ENCODE measurements around the gene AGTRAP.

The AGTRAP gene

GRCh38 chr1:11735854-11736745 lies at the start of gene AGTRAP:
AGTRAP (plus strand) TSS chr1:11736136; CDS start chr1:11736209, 73 bp downstream.
- DNase-seq (ENCODE audit: low read depth in 3 of 3): peak; percentile 74 to 90 (median 74)

DNA sequence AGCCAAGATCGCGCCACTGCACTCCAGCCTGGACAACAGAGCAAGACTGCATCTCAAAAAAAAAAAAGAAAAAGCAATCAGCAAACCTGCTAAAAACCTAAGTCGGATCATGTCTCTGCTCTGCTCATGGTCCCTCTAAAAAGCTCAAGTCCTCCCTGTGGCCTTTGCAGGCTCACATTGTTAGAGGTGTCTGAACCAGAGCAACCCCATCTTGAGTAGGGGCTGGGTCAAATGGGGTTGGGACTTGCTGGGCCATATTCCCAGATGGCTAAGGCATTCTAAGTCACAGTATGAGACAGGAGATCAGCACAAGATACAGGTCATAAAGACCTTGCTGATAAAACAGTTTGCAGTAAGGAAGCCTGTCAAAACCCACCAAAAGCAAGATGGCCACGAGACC lies 47.4 kb upstream of the AGTRAP start:
- DNase-seq (ENCODE audit: low read depth in 3 of 3): no peak

- DNase-seq (ENCODE audit: low read depth in 3 of 3): no peak
These were observed 45.3 kb upstream of the AGTRAP start for GRCh38 chr1:11690397-11691301.

GRCh38 chr1:11691302-11691914 lies 44.5 kb upstream of the AGTRAP start, which contains the start of gene DRAXIN:
DRAXIN (plus strand) TSS chr1:11691710; CDS start chr1:11706259, 14,549 bp downstream.
- peak in 1 of 3 experiments; percentile 5 for DNase-seq (ENCODE audit: low read depth in 3 of 3)

- DNase-seq (ENCODE audit: low read depth in 3 of 3): no peak
These were observed 43.8 kb upstream of the AGTRAP start for GRCh38 chr1:11691928-11692711.

DNA sequence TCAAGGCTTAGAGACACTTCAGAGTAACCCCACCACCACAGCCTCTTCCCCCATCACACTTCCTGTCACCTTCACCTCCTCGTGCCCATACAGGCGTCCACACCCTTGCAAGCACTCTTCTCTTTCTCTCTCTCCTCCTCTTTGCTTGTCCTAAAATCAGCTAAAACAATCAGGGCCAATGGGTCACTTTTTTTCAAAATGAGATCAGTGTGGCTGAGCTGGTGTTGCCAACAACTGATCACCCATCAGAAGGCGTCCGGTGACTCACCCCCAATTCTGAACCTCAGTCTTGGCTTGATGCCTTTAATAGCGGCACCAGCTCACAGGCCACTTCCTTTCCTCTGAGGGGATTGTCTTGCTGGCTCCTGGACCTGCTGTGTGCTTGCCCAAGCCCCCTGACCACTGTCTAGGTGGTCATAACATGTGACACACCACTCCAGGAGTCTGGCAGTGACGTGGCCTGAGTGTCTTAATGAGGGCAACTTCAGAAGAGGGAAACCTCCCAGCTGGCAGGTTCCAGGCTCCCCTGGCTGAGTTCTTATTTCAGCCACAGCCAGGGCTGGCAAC lies 42.8 kb upstream of the AGTRAP start:
- peak in 2 of 3 experiments; percentile 10 to 36 for DNase-seq (ENCODE audit: low read depth in 3 of 3)

GRCh38 chr1:11693917-11694316 lies 42.0 kb upstream of the AGTRAP start:
- no peak for DNase-seq (ENCODE audit: low read depth in 3 of 3)

GRCh38 chr1:11695861-11696260 lies 40.1 kb upstream of the AGTRAP start:
- DNase-seq (ENCODE audit: low read depth in 3 of 3): no peak

DNA sequence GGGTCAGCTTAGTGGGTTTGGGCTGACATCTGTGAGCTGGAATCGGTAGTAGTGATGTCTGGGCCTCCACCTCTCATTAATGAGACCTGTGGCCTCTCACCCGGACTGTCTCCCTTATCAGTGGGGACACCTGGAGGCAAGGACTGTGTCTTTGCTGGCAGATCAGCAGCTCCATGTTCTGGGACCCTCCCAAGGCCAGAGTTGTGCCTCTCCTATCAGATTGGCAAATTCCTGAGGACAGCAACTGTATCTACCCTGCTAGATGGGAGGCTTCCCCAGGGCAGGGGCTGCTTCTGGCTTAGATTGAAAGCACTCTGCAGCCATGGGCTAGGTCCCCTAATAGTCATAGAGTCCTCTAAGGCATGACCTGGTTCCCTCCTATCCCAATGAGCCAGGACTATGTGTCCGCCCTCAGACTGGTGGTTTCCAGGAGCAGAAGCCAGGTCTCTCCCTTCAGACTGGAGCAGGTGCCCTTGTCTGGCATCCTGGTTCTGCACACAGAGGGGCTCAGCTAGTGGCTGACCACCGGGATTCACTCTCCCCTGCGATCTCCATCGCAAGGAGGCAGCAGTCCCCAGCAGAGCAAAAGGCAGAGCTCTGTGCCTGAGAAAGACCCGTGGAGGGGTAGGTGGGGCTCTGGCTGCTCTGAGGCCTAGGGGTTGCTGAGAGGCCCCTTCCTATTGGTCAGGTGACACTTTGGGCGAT lies 38.6 kb upstream of the AGTRAP start:
- DNase-seq (ENCODE audit: low read depth in 3 of 3): no peak

DNA sequence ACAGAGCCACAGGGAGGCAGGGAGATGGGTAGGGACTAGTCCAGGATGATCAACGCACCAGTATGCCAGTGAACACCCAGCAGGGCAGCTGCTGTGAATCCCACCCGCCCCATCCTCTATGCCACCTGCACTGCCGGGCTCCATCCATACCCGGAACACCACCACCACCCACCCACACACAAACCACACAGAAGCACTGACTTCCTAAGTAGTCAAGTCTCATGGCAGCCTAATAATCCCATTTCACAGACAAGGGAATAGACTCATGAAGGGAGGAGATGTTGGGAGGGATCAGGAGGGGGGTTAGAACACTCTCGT lies 38.1 kb upstream of the AGTRAP start:
- DNase-seq (ENCODE audit: low read depth in 3 of 3): no peak

DNA sequence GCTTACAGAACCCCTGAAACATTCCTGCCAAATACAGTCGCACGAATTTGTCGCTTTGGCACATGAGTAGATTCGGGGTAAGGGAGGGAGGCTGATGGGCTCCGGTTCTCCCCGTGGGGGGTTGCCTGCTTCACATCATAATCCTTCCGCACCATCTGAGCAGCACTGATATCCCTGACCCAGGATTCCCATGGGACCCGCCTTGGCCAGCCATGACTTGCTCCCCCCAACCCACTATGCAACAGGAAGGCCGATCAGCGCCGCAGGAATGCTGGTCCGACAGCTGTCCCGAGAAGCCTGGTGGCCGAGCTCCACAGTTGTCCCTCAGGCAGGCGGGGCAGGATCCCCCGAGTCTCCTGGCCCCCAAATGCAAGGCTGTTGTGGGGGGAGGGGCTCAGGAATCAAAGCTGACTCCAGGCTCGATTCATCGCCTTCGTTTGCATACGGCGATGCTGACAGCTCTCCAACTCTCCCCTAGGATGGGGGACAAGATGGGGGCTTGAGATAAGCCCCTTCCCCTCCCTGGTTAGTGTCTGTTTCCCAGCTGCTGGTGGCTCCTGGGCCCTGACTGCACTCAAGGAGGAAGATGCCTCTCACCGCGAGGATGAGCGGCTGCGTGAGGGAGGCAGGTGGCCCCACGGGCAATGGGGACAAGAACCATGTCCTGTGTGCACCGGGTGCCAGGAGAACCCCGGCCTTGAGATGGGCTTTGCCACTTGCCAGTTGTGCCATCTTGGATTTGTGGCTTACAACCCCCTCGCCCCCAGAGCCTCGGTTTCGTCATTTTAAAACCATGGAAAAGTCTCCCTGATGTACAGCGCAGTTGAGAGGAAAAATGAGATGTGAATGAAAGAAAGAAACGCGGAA lies 35.1 kb upstream of the AGTRAP start:
- no peak for DNase-seq (ENCODE audit: low read depth in 3 of 3)

DNA sequence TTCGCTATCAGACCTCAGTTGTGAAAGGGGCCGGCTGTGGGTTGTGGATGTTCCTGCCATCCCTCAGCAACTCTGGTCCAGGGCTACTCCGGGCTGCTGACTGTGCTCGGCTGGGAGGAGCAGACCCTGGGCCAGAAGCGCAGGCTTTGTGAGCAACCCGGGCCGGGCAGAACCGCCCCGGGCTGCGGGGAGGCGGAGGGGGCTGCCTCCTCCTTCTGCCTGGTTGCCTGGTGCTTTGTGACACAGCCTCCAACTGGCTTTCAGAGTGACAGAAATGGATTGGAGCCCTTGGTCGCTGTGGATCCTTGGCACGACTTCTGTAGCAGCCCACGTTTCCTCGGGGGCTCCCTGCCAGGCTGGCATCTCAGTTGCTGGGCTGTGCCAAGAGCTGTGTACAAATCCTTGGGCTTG lies 34.4 kb upstream of the AGTRAP start:
- no peak for DNase-seq (ENCODE audit: low read depth in 3 of 3)

GRCh38 chr1:11701981-11702803 lies 33.7 kb upstream of the AGTRAP start:
- no peak for DNase-seq (ENCODE audit: low read depth in 3 of 3)

GRCh38 chr1:11703357-11704193 lies 32.4 kb upstream of the AGTRAP start:
- no peak for DNase-seq (ENCODE audit: low read depth in 3 of 3)

DNA sequence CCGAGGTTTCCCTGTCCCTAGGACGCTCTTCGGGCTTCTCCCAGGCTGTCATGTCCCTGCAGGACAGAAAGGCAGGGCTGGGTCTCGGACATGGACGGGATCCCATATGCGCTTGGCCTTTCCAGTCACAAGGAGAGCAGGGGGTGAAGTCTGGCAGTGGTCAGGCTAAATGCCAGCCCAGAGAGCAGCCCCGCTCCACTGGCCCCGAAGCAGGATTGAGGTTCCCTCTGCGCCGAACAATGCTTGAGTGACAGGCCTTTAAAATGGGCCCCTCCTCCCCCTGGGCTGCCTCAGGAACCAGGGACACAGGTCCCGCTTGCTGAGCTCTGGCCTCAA lies 31.8 kb upstream of the AGTRAP start:
- no peak for DNase-seq (ENCODE audit: low read depth in 3 of 3)

- no peak for DNase-seq (ENCODE audit: low read depth in 3 of 3)
These were observed 31.1 kb upstream of the AGTRAP start for GRCh38 chr1:11704691-11705475.

GRCh38 chr1:11705596-11705995 lies 30.3 kb upstream of the AGTRAP start:
- no peak for DNase-seq (ENCODE audit: low read depth in 3 of 3)

Data from stimulated activated CD4-positive, alpha-beta T cell treated with anti-CD3 and anti-CD28 coated beads, TNF-alpha, amount 100 ng/mL, for 24 hours (primary cell).